MG63 (cell line): ENCODE data around the gene HOXA2. TPM values are rescaled to one million over a fixed set of nuclear protein-coding genes. Genes with fewer than 3 reads are reported as not detected.

ENCODE experiments used
- DNase-seq: peaks from one replicate; pipeline ENCODE4 v3.0.0-alpha.2; 2020
- H3K27me3 ChIP-seq: fragments of 250-450 bp; sonication (Bioruptor Pico); 2 replicates; pipeline ENCODE4 v1.5.1; 2020; ENCODE audit warnings: mild to moderate bottlenecking, moderate library complexity
- H3K36me3 ChIP-seq: fragments of 250-450 bp; sonication (Bioruptor Pico); 2 replicates; pipeline ENCODE4 v1.5.1; 2020; ENCODE audit warnings: mild to moderate bottlenecking, moderate library complexity
- H3K4me3 ChIP-seq: fragments of 250-450 bp; sonication (Bioruptor Pico); 2 replicates; pipeline ENCODE4 v1.5.1; 2020; ENCODE audit warnings: mild to moderate bottlenecking, moderate library complexity
- H3K9me3 ChIP-seq: fragments of 250-450 bp; sonication (Bioruptor Pico); 2 replicates; pipeline ENCODE4 v1.5.1; 2020; ENCODE audit warnings: mild to moderate bottlenecking, moderate library complexity
- total RNA-seq: library from RNA; depleted of rRNA; stranded (reverse); fragments of >200 nt; shearing (Covaris generic); gene quantifications from 2 replicates; pipeline ENCODE4 v1.2.3, GENCODE V29; 2014; ENCODE audit warnings: low replicate concordance

The HOXA2 gene
- total RNA-seq, 1 experiment from 2014 or later, result not detected

DNA sequence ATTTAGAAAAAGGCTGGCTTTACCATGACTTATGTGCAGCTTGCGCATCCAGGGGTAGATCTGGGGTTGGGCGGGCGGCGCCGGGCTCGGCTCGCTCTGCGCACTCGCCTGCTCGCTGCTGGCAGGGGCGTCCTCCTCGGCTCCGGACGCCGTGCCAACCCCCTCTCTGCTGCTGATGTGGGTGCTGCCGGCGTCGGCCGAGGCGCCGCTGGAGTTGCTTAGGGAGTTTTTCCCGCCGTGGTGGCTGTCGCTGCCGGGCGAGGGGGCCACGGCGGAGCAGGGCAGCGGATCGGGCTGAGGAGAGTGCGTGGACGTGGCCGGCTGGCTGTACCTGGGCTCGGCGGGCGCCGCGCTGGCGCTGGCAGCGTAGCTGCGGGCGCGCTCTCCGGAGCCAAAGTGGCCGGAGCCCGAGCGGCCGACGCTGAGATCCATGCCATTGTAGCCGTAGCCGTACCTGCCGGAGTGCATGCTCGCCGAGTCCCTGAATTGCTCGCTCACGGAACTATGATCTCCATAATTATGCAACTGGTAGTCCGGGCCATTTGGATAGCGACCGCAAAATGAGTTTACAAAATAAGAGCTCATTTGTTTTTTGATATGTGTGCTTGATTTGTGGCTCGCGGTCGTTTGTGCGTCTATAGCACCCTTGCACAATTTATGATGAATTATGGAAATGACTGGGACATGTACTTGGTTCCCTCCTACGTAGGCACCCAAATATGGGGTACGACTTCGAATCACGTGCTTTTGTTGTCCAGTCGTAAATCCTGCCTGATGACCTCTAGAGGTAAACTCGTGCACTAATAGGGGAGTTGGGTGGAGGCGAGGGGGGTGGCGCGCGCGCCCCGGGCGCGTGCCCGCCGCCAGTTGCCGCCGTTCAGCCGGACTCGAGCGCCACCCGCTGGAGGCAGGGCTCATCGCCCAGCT is 40.8 kb upstream of the HOXA2 start, which contains the start of gene HOXA5:
HOXA5 (minus strand) TSS at position 659 of the 927 bp plus-strand sequence; CDS start at position 585, 74 bp downstream.
- Histone ChIP-seq H3K9me3 (no peaks in the 10 kb centered on the region), H3K27me3 (no peaks in the 10 kb centered on the region), H3K36me3 (peaks cover 23% of the 10 kb centered on the region), H3K4me3 (no peak within 1 kb of the TSS)
- DNase-seq, result no peak

DNA sequence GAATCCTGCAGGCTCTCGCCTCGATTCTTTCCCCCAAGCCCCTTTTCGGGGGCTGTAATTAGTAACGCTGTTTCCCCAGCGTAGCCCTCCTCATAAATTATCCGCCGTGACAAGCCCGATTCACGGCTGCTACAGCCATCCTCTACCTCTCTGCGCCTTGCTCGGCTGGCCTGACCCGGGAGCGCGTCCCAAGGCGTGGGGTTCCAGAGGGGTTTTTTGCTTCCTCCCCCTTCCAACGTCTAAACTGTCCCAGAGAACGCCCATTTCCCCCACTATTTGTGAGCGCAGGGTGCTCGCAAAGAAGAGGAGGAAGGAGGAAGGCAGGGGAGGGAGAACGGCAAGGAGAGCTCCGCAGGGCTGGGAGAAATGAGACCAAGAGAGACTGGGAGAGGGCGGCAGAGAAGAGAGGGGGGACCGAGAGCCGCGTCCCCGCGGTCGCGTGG is 40.1 kb upstream of the HOXA2 start:
- Histone ChIP-seq H3K36me3 (peaks cover 23% of the 10 kb centered on the region), H3K4me3 (no peak overlapping the region), H3K27me3 (no peaks in the 10 kb centered on the region), H3K9me3 (no peaks in the 10 kb centered on the region)
- no peak for DNase-seq

DNA sequence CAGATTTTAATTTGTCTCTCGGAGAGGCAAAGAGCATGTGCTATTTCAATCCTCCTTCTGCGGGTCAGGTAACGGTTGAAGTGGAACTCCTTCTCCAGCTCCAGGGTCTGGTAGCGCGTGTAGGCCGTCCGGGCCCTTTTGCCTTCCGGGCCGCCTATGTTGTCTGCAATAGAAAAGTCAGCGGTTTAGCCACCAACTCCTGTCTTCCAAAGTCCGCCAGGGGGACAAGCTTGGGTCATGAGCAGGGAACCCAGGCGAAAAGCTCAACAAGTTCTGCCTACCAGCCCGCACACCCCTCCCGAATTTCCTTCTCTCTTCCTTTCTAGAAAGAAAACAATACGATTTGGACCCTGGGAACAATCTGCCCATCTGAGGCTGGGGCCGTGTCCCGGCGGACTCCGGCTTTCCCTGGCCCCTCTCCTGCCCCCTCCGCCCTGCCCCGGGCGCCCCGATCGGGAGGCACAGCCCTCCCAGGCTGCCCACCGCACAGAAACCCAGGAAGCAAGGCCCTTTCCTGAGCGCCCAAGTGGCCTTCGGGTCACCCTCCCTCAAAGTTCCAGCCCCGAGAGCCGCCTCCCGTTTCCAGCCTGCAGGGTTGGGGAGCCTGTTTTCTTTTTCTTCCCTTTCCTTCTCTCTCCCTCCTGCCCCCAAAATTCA is 39.6 kb upstream of the HOXA2 start:
- H3K4me3 ChIP-seq, result no peak overlapping the region
- H3K36me3 ChIP-seq, result peaks cover 23% of the 10 kb centered on the region
- DNase-seq, result no peak
- no peaks in the 10 kb centered on the region for H3K27me3 ChIP-seq
- no peaks in the 10 kb centered on the region for H3K9me3 ChIP-seq

DNA sequence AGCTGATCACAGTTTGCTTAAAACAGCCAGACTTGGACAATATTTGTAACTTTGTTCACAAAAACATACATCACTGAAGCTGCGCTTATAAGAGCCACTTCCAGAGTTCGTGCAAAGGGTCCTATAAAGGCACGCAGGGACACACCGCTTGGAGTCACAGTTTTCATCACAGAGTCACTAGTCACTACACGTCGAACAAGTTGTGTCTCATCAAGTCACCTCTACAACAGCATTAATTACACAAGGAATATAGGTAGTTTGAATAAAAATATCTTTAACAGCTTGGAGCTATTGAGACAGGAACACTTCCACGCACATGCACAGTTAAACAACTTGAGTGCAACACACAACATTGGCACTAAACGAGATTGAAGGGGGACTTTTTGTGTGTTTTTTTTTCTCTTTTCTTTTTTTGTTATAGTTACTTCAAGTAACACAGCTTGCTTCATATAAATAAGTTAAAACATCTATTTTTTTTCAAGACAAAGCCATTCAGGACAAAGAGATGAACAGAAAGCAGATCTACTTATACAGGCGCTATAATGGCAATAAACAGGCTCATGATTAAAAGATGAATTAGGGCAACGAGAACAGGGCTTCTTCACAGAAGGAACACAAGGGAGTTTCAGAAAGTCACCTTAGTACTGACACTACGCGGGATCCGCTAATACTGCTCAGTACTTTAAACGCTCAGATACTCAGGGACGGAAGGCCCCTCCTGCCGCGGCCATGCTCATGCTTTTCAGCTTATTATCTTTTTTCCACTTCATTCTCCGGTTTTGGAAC is 38.8 kb upstream of the HOXA2 start:
- H3K4me3 ChIP-seq, result no peak overlapping the region

DNA sequence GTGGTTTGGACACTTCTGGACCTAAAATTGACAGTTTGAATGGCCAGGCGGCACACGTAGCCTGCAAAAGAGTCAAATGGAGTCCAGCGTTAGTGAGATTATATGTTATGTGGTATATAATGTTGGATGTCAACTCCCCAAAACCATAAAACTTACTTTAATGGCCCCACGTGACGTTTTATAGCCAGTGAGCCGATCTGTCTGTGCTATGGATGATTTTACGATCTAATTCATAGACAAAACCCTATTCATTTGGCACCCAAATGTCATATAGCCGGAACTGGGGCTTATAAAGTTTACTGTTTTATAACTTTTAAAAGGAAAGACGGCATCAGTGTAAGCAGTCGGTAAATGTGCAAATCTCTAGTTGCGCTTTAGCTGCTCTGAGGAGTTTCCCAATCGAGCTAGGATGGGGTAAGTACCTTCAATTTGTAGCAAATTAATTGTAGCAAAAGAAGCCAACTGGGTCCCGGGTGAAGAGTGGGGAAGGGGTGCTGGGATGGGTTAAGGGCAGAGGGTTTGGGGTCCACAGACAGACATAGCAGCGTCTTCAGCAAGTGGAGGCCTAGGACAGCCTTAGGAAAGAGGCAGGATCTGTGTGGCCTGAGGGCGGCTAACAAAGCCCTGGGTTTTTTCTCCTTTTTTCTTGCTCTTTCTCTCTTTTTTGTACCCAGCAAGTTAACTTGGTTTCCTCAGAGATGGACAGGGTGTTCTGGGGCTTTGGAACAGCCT is 37.8 kb upstream of the HOXA2 start:
- Histone ChIP-seq H3K9me3 (no peaks in the 10 kb centered on the region), H3K4me3 (peak overlapping the region; percentile 40), H3K27me3 (no peaks in the 10 kb centered on the region), H3K36me3 (peaks cover 16% of the 10 kb centered on the region)
- no peak for DNase-seq

More for the DNA sequence above, 38.8 kb upstream of the HOXA2 start:
- H3K27me3 ChIP-seq, result no peaks in the 10 kb centered on the region
- no peaks in the 10 kb centered on the region for H3K9me3 ChIP-seq
- DNase-seq, result no peak
- peaks cover 23% of the 10 kb centered on the region for H3K36me3 ChIP-seq

DNA sequence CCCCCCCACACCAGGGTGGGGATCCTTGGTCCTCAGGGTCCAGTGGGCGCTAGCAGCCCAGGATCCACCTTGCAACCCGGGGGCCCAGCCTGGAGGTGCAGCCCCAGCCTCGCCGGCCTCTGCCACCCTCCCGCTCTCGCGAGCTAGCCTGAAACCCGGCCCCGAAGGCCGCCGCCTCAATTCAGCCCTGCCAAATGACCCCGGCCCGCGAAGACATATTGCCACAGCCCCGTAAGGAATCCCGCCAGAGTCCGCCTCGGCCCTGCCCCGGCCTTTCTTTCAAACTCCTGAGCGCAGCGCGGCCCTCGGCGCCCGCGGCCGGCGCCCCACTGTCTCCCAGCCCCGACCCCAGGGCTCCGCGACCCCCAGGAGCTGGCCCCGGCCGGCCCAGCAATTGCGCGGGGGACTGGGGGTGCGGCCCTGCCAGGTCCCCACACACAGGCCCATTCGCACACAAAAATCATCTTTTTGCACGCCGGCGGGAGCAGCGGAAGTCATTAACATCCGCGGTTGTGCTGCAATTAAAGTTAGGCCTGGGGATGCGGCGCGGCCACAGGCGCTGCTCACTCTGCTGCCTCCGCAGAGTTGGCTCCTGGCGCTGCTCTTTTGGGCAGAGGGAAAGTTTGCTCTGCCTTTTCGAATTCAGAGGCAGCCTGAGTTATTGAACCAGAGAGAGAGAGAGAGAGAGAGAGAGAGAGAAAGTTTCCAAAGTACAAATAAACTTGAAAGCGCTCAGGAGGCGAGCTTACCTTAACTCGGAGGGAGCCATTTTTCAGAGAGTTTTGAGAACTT is 37.0 kb upstream of the HOXA2 start:
- DNase-seq, result peak; percentile 60
- H3K27me3 ChIP-seq, result no peaks in the 10 kb centered on the region
- H3K36me3 ChIP-seq, result peaks cover 13% of the 10 kb centered on the region
- no peaks in the 10 kb centered on the region for H3K9me3 ChIP-seq
- peak overlapping the region; percentile 40 for H3K4me3 ChIP-seq

DNA sequence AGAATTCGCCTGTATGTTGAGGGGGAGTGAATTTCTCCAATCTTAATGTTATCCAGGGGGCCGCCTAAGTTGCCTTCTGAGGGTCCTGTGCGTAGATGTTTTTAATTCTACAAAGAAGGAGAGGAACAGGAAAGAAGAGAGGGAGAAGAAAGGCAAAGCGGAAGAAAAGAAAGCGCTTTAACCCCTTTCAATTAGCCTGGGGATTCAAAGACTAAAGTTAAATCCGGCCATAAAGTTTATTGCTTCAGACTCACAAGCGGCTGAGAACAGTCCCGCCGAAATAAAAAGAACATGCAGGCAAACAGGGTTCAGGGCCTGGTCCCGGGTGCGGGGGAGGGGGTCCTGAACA is 36.5 kb upstream of the HOXA2 start:
- Histone ChIP-seq H3K9me3 (no peaks in the 10 kb centered on the region), H3K36me3 (peaks cover 8% of the 10 kb centered on the region), H3K4me3 (peak overlapping the region; percentile 40), H3K27me3 (no peaks in the 10 kb centered on the region)
- DNase-seq, result no peak

DNA sequence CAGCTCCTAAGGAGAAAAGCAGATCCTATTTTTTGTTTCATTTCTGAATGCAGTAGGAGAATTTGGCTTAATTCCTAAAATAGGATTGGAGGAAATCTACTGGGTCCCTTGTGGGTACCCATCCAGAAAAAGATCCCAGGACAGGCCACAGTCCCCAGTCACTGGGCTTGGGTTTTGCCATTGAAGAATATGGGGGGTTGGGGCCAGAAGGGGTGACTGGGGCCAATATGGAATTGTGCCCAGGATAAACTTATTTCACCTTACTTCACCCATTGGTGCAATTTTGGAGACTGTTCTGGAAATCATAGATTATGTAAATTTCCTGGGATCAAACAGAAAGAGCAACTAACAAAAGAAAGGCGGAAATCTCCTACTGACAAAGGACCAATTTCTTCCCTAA is 36.0 kb upstream of the HOXA2 start:
- no peaks in the 10 kb centered on the region for H3K9me3 ChIP-seq
- no peak for DNase-seq
- peak overlapping the region; percentile 40; the same call in 1 of the 2 replicates for H3K4me3 ChIP-seq
- H3K27me3 ChIP-seq, result no peaks in the 10 kb centered on the region
- H3K36me3 ChIP-seq, result peaks cover 8% of the 10 kb centered on the region

DNA sequence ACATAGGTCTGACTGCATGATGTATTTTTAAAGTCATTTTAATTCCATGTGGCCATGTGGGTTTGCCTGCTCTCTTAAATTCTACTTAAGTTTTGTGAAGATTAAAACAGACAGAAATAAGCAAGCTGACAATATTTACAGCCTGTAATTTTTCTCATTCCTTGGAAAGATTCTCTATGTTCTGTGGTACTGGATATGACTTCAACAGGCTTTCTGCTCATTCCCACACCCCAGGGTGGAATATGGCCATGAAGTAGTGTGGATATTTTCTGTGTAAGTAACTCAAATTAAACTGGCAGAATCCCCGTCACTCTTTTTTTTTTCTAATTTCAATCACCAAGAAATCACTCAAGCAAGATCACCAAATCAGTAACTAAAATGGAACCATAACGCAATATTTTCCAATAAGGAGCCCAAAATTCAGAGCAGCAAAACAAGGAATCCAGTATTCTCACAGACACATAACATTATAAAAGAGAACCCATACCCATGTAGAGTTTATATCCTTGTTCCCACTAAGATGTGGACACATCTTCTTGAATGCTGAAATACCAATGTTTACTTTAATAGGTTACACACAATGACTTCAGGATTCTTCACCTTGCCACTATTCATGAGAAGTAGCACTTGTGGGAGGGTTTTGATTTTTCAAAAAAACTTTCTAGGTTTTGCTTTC is 35.3 kb upstream of the HOXA2 start:
- Histone ChIP-seq H3K36me3 (peaks cover 8% of the 10 kb centered on the region), H3K27me3 (no peaks in the 10 kb centered on the region), H3K9me3 (no peaks in the 10 kb centered on the region), H3K4me3 (peak overlapping the region; percentile 4; the same call in 1 of the 2 replicates)
- no peak for DNase-seq

DNA sequence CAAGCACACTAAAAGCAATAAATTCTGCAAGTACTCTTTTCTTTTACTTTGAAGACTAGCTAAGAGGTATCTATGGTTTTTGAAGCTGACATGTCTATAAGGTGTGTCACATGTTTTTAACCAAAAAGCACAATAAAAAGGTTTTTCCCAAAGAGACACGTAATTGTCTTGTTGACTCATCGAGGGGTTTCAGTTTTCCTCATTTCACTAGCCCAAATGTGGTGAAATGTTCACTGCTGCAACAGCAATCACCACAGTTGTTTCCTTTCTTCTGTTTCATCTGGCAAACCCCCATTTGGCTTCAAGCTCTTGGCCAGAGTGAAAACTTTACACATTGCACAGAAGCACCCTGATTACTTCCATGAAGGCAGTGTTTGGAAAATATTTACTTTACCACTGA is 31.9 kb upstream of the HOXA2 start:
- Histone ChIP-seq H3K36me3 (no peaks in the 10 kb centered on the region; the same call in 1 of the 2 replicates), H3K9me3 (no peaks in the 10 kb centered on the region), H3K4me3 (no peak overlapping the region), H3K27me3 (no peaks in the 10 kb centered on the region)
- DNase-seq, result peak; percentile 73

DNA sequence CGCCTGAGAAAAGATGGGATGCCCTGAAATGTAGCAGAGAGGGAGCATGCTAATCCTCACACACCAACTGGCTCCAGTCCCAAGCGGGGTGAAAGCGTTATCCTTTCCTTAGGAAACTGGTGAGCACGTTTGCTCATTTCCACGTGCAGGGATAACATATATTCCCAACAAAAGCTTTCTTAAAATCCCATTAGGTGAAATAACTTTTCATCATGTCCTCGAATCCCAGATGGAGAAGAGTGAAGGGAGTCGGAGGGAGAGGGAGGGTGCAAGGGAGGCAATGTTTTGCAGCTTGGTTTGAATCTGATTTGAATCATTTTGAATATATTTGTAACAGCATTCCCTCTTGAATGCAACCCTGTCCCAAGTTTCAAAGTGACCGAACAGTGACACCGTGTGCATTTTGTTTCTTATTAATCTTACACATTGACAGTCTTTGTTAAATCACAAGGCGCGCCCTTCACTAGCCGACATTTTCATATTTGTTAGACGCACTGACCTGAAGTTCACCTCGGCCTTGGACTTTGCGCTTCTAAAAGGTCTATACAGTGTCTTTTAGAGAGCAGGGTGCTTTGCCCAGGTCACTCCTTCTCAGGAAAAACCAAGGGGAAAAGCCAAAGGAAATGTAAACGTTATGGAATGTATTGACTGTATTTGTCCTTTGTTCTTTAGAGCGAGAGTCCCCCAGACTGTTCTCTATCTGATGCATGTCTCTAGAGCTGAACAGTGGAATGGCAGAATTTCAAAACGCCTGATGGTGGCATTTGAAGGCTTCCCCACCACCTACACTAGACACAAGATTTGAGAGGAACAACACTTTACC is 31.1 kb upstream of the HOXA2 start:
- Histone ChIP-seq H3K9me3 (no peaks in the 10 kb centered on the region), H3K36me3 (peaks cover 7% of the 10 kb centered on the region; the same call in 1 of the 2 replicates), H3K27me3 (no peaks in the 10 kb centered on the region), H3K4me3 (no peak overlapping the region)
- DNase-seq, result no peak

DNA sequence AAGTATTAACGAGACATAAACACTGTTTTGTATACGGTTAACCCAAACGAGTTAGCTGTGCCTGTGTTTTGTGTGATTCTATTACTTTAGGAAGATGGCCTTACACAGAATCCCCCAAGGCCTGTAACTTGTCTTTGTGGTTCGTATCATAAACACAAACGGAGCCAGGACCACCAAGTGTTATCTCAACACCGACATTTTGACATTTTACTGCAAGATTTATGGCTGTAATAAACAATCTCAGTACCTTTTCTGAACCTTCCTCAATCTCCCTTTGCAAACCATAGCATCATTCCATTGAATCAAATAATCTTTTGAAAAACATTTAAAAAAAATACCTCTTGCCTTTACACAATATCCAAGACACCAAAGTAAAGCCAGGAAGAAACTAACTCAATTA is 30.5 kb upstream of the HOXA2 start:
- no peaks in the 10 kb centered on the region for H3K9me3 ChIP-seq
- no peak for DNase-seq
- H3K27me3 ChIP-seq, result no peaks in the 10 kb centered on the region
- H3K4me3 ChIP-seq, result no peak overlapping the region
- H3K36me3 ChIP-seq, result peaks cover 10% of the 10 kb centered on the region; the same call in 1 of the 2 replicates

DNA sequence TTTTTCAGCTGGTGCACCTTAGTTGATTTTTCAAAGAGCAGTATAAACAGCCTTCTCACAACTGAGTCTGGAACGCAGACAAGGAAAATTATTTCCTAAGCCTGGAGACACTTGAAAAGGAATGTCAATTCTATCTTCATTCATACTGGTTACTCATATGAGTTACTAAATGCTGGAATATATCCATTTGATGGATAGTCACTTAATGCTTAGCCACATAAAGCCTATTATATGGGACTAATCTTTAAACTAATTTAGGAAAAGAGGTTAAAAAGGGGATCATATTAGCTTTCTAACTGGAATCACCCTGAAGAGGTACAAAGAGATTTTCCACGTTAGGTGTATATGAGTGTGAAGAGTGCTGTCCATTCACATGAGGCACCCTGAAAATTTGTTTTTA is 29.7 kb upstream of the HOXA2 start:
- no peak for DNase-seq
- H3K36me3 ChIP-seq, result peaks cover 10% of the 10 kb centered on the region; the same call in 1 of the 2 replicates
- H3K4me3 ChIP-seq, result no peak overlapping the region
- H3K9me3 ChIP-seq, result no peaks in the 10 kb centered on the region
- no peaks in the 10 kb centered on the region for H3K27me3 ChIP-seq

DNA sequence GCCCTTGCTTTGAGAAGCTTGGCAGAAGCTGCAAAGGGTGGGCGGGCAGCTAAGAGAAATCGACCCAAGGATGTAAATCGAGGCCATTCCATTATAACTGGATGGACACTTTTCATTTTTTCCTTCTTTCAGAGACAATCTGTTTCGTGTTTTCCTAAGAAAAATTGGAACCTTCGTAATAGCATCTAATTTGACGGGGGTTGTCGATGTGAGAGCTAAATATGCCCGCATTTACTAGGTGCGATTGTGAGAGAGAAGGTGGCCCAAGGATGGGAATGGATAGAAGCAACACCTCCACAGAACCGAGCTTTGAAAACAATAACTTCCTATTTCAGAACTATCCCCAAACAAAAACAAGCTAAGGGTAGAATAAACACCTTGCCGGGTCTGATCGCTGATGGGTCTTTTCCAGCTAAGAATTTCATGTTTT is 28.9 kb upstream of the HOXA2 start:
- H3K4me3 ChIP-seq, result peak overlapping the region; percentile 66

More for the DNA sequence above, 28.9 kb upstream of the HOXA2 start:
- Histone ChIP-seq H3K27me3 (no peaks in the 10 kb centered on the region), H3K36me3 (peaks cover 10% of the 10 kb centered on the region; the same call in 1 of the 2 replicates), H3K9me3 (no peaks in the 10 kb centered on the region)
- no peak for DNase-seq
